CD4-positive, alpha-beta T cell (primary cell): Measurements from ENCODE around the gene TLNRD1. TPM values are rescaled to one million over a fixed set of nuclear protein-coding genes. Genes with fewer than 3 reads are reported as not detected.

ENCODE experiments used
- ATAC-seq: fragments of 200-7000 bp; cut with Tn5 transposase; one replicate; pipeline ENCODE4 v1.10.0; 2022; ENCODE audit warnings: mild to moderate bottlenecking; ENCODE audit not compliant: poor library complexity
- CTCF ChIA-PET: fragments of 350-600 bp; sonication (Branson Sonifier 250); formaldehyde crosslinking; loops from one replicate; lab custom pipeline; 2021; ENCODE audit warnings: antibody characterized with exemption, inconsistent platforms; lab: Charles Lee
- POLR2A ChIA-PET: fragments of 350-600 bp; sonication (Branson Sonifier 250); formaldehyde crosslinking; loops from one replicate; lab custom pipeline; 2021; ENCODE audit warnings: antibody characterized with exemption, inconsistent platforms; lab: Charles Lee
- DNase-seq, 14 experiments: peaks; one replicate each; pipeline ENCODE4 v3.0.0-alpha.2; 2013 to 2020; ENCODE audit warnings: mixed read lengths in 2 of 14
- H3K27ac ChIP-seq, 2 donors: one replicate each; pipeline versions ENCODE4 v1.5.1 to v1.7.0; 2013; ENCODE audit warnings: low read length in 2 of 2, low read depth in 1 of 2, mild to moderate bottlenecking in 1 of 2
- H3K27me3 ChIP-seq, 2 experiments: 1 replicate in 1 of 2; 2 replicates in 1 of 2; pipeline versions ENCODE4 v1.6.1 to v1.7.0; 2013; ENCODE audit warnings: low read length in 2 of 2, control low read depth in 1 of 2, mild to moderate bottlenecking in 1 of 2, moderate library complexity in 1 of 2; ENCODE audit not compliant: insufficient read depth in 2 of 2, control insufficient read depth in 1 of 2
- H3K36me3 ChIP-seq: one replicate; pipeline ENCODE4 v1.6.1; 2013; ENCODE audit warnings: low read length, control low read depth; ENCODE audit not compliant: insufficient read depth
- H3K4me1 ChIP-seq: one replicate; pipeline ENCODE4 v1.6.1; 2013; ENCODE audit warnings: low read length, control low read depth; ENCODE audit not compliant: insufficient read depth
- H3K4me3 ChIP-seq: one replicate; pipeline ENCODE4 v1.5.1; 2013; ENCODE audit warnings: mild to moderate bottlenecking, low read length, moderate library complexity
- H3K9me3 ChIP-seq, 2 experiments: 1 replicate in 1 of 2; 2 replicates in 1 of 2; pipeline versions ENCODE4 v1.6.1 to v1.7.0; 2013; ENCODE audit warnings: low read length in 2 of 2, mild to moderate bottlenecking in 2 of 2, control low read depth in 1 of 2, moderate library complexity in 1 of 2; ENCODE audit not compliant: control insufficient read depth in 1 of 2, insufficient read depth in 1 of 2
- H3K27ac Mint-ChIP-seq: one replicate; pipeline ENCODE4 v1.8.0; 2020; ENCODE audit warnings: mixed read lengths
- H3K27me3 Mint-ChIP-seq: one replicate; pipeline ENCODE4 v1.8.0; 2021; ENCODE audit warnings: mixed read lengths
- H3K36me3 Mint-ChIP-seq: one replicate; pipeline ENCODE4 v1.8.0; 2021; ENCODE audit warnings: low read depth, mixed read lengths
- H3K4me1 Mint-ChIP-seq: one replicate; pipeline ENCODE4 v1.8.0; 2021; ENCODE audit warnings: low read depth, mixed read lengths
- H3K4me3 Mint-ChIP-seq: one replicate; pipeline ENCODE4 v1.8.0; 2020; ENCODE audit warnings: mild to moderate bottlenecking, mixed read lengths
- H3K9me3 Mint-ChIP-seq: one replicate; pipeline ENCODE4 v1.8.0; 2020; ENCODE audit warnings: mixed read lengths
- CTCF ChIP-seq: fragments of 200-600 bp; IDR thresholded peaks from one replicate; pipeline ENCODE4 v1.8.0; 2022; ENCODE audit warnings: antibody characterized with exemption, mild to moderate bottlenecking
- intact Hi-C, 2 experiments: fragments of 100-400 bp; cut with DNase I in 1 of 2; cut with micrococcal nuclease in 1 of 2; formaldehyde crosslinking; loops; one replicate each; pipeline versions ENCODE4 v1.15.1 to v1.9.0; 2023 to 2025; cut with DNase I, micrococcal nuclease
- total RNA-seq, 174 experiments: library from RNA in 2 of 174; stranded (reverse) in 2 of 174; gene quantifications; one replicate each; pipeline ENCODE4 v1.2.3 and lab custom pipeline; 2021 to 2026

The TLNRD1 gene
- total RNA-seq, 2 experiments from 2014 or later: 10.5 to 12.3 TPM

GRCh38 chr15:81001152-81002008, 657 bp downstream of the TLNRD1 start:
- TF ChIP-seq CTCF: no peak
- Histone ChIP-seq H3K4me1 (peaks cover 41% of the 10 kb centered on the region), H3K4me3 (peak overlapping the region; percentile 97), H3K36me3 (peaks cover 8% of the 10 kb centered on the region), H3K9me3 (peaks cover 0 to 6% of the 10 kb centered on the region in 2 experiments), H3K27ac (peak overlapping the region; percentile 94 to 96), H3K27me3 (no peaks in the 10 kb centered on the region)
- intact Hi-C loops: loop anchor here in 1 of 2 experiments (10.0 kb wide), 1 partner anchor 293 kb away; no protein-coding TSS in a partner anchor
- Mint-ChIP-seq H3K36me3 (peaks cover 34% of the 10 kb centered on the region), H3K4me1 (peaks cover 63% of the 10 kb centered on the region), H3K27ac (peak overlapping the region; percentile 92), H3K27me3 (no peaks in the 10 kb centered on the region), H3K9me3 (no peaks in the 10 kb centered on the region), H3K4me3 (peak overlapping the region; percentile 95)
- CTCF ChIA-PET: interaction anchor here (1.0 to 2.3 kb wide), 2 partner anchors 10 to 265 kb away, joined by 3 to 15 read pairs; partner anchors contain the start of gene MESD
- DNase-seq (peak; percentile 14 to 80 (median 36)), ATAC-seq (peak; percentile 37)
- POLR2A ChIA-PET: interaction anchor here (0.9 to 4.0 kb wide), 14 partner anchors 8 to 1078 kb away, joined by 3 to 70 read pairs (median 6); partner anchors contain the start of gene MESD

GRCh38 chr15:81002009-81002330, 1.2 kb downstream of the TLNRD1 start:
- Histone ChIP-seq H3K4me3 (peak overlapping the region; percentile 97), H3K27me3 (no peaks in the 10 kb centered on the region), H3K4me1 (peaks cover 43% of the 10 kb centered on the region), H3K27ac (peak overlapping the region in 1 of 2 donors; percentile 94), H3K9me3 (peaks cover 0 to 2% of the 10 kb centered on the region in 2 experiments), H3K36me3 (peaks cover 8% of the 10 kb centered on the region)
- no peaks in the 10 kb centered on the region for H3K27me3 Mint-ChIP-seq
- CTCF ChIA-PET: interaction anchor here (1.0 to 2.3 kb wide), 2 partner anchors 11 to 264 kb away, joined by 3 to 15 read pairs; partner anchors contain the start of gene MESD
- POLR2A ChIA-PET: interaction anchor here (0.9 to 4.0 kb wide), 9 partner anchors 8 to 307 kb away, joined by 5 to 70 read pairs (median 6); partner anchors contain the start of gene MESD
- ATAC-seq (no peak), DNase-seq (no peak)
- H3K9me3 Mint-ChIP-seq: no peaks in the 10 kb centered on the region
- H3K4me3 Mint-ChIP-seq: peak overlapping the region; percentile 77
- TF ChIP-seq CTCF: no peak
- peaks cover 34% of the 10 kb centered on the region for H3K36me3 Mint-ChIP-seq
- peak overlapping the region; percentile 44 for H3K27ac Mint-ChIP-seq
- intact Hi-C loops: loop anchor here in 1 of 2 experiments (10.0 kb wide), 1 partner anchor 293 kb away; no protein-coding TSS in a partner anchor
- H3K4me1 Mint-ChIP-seq: peaks cover 65% of the 10 kb centered on the region

GRCh38 chr15:81002331-81003096, 1.8 kb downstream of the TLNRD1 start:
- peak in 2 of 14 experiments; percentile 41 to 52 for DNase-seq
- ChIA-PET POLR2A (interaction anchor here (0.9 to 4.0 kb wide), 4 partner anchors 9 to 32 kb away, joined by 5 to 70 read pairs (median 8); partner anchors contain the start of gene MESD), CTCF (interaction anchor here (2.3 kb wide), 1 partner anchor 12 kb away, joined by 15 read pairs; the partner anchor contains the start of gene MESD)
- no peak overlapping the region for H3K27ac Mint-ChIP-seq
- Histone ChIP-seq H3K27ac (no peak overlapping the region), H3K36me3 (peaks cover 8% of the 10 kb centered on the region), H3K4me1 (peaks cover 44% of the 10 kb centered on the region), H3K4me3 (peak overlapping the region; percentile 51), H3K9me3 (no peaks in the 10 kb centered on the region), H3K27me3 (no peaks in the 10 kb centered on the region)
- H3K27me3 Mint-ChIP-seq: no peaks in the 10 kb centered on the region
- no peak for TF ChIP-seq CTCF
- no peak for ATAC-seq
- no peaks in the 10 kb centered on the region for H3K9me3 Mint-ChIP-seq
- H3K4me3 Mint-ChIP-seq: peak overlapping the region; percentile 68
- intact Hi-C loops: loop anchor here in 1 of 2 experiments (10.0 kb wide), 1 partner anchor 292 kb away; no protein-coding TSS in a partner anchor
- H3K36me3 Mint-ChIP-seq: peaks cover 34% of the 10 kb centered on the region
- H3K4me1 Mint-ChIP-seq: peaks cover 65% of the 10 kb centered on the region
